ENCODE results near the gene SOX13. TPM values are rescaled to one million over a fixed set of nuclear protein-coding genes. Genes with fewer than 3 reads are reported as not detected.

Gene SOX13
- total and polyA plus RNA-seq, 10 of the 15 experiments (the other 5 are each of a cell fraction or from before 2014, with no cell fraction given), result 0.04 to 0.31 (median 0.11) TPM; not detected in 7

- TF ChIP-seq, protein P1, sequence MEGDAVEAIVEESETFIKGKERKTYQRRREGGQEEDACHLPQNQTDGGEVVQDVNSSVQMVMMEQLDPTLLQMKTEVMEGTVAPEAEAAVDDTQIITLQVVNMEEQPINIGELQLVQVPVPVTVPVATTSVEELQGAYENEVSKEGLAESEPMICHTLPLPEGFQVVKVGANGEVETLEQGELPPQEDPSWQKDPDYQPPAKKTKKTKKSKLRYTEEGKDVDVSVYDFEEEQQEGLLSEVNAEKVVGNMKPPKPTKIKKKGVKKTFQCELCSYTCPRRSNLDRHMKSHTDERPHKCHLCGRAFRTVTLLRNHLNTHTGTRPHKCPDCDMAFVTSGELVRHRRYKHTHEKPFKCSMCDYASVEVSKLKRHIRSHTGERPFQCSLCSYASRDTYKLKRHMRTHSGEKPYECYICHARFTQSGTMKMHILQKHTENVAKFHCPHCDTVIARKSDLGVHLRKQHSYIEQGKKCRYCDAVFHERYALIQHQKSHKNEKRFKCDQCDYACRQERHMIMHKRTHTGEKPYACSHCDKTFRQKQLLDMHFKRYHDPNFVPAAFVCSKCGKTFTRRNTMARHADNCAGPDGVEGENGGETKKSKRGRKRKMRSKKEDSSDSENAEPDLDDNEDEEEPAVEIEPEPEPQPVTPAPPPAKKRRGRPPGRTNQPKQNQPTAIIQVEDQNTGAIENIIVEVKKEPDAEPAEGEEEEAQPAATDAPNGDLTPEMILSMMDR (IDR thresholded peaks at IDR 0.05 in 2 of 3, conservative IDR thresholded peaks at IDR 0.05 in 1 of 3; ENCODE audit: control insufficient read depth in 2 of 3, extremely low read depth in 1 of 3, insufficient read depth in 1 of 3, low read depth in 3 of 3, low read length in 3 of 3), result peak; percentile 66 to 90 (median 82)
- no peak for TF ChIP-seq CUX1 (IDR thresholded peaks at IDR 0.05; ENCODE audit: insufficient replicate concordance, low read depth, low read length)
- TF ChIP-seq KAT2A (conservative IDR thresholded peaks at IDR 0.05; ENCODE audit: control insufficient read depth, low read depth, low read length), result no peak
- TF ChIP-seq SUZ12 (IDR thresholded peaks at IDR 0.05; ENCODE audit: unreplicated experiment), result no peak
- no peak for TF ChIP-seq ZZZ3 (IDR thresholded peaks at IDR 0.05; ENCODE audit: control insufficient read depth, insufficient read length, low read depth)
- TF ChIP-seq IRF4 (IDR thresholded peaks at IDR 0.05; ENCODE audit: low read depth, low read length), result no peak
- TF ChIP-seq, protein P2, sequence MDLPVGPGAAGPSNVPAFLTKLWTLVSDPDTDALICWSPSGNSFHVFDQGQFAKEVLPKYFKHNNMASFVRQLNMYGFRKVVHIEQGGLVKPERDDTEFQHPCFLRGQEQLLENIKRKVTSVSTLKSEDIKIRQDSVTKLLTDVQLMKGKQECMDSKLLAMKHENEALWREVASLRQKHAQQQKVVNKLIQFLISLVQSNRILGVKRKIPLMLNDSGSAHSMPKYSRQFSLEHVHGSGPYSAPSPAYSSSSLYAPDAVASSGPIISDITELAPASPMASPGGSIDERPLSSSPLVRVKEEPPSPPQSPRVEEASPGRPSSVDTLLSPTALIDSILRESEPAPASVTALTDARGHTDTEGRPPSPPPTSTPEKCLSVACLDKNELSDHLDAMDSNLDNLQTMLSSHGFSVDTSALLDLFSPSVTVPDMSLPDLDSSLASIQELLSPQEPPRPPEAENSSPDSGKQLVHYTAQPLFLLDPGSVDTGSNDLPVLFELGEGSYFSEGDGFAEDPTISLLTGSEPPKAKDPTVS (IDR thresholded peaks at IDR 0.05; ENCODE audit: low read depth, low read length), result no peak
- TF ChIP-seq YY1 (IDR thresholded peaks at IDR 0.05; ENCODE audit: low read depth, low read length), result peak; percentile 62; the same call in 1 of the 2 replicates
- no peak for TF ChIP-seq SIN3A (IDR thresholded peaks at IDR 0.05; ENCODE audit: low read depth, low read length)
- no peak for TF ChIP-seq KLF5 (IDR thresholded peaks at IDR 0.05; ENCODE audit: partially characterized antibody)
Measured at GRCh38 chr1:204128964-204129896, 56.3 kb downstream of the SOX13 start (continued).
